ENCODE measurements around the gene STAC2. TPM values are rescaled to one million over a fixed set of nuclear protein-coding genes. Genes with fewer than 3 reads are reported as not detected.

Gene STAC2
- polyA plus RNA-seq, 3 donors: not detected

- Histone ChIP-seq H3K9me3 (replicated peaks in 1 of 2; ENCODE audit: control insufficient read depth in 1 of 2, insufficient read depth in 1 of 2, low read length in 2 of 2) (no peaks in the 10 kb centered on the region), H3K4me1 (ENCODE audit: control insufficient read depth in 1 of 2, insufficient read depth in 2 of 2, low read length in 2 of 2) (no peaks in the 10 kb centered on the region), H3K27ac (ENCODE audit: low read depth in 1 of 2, low read length in 2 of 2) (no peak overlapping the region), H3K4me3 (replicated peaks in 1 of 3; ENCODE audit: low read depth in 2 of 3, low read length in 3 of 3) (no peak overlapping the region), H3K9ac (ENCODE audit: insufficient read depth, low read length, poor library complexity, severe bottlenecking) (no peak overlapping the region), H4K20me1 (ENCODE audit: insufficient read depth, low read length) (no peaks in the 10 kb centered on the region), H3K27me3 (ENCODE audit: control insufficient read depth in 2 of 2, insufficient read depth in 2 of 2, low read length in 2 of 2) (no peaks in the 10 kb centered on the region), H2AFZ (ENCODE audit: insufficient read depth, low read depth, low read length, poor library complexity, severe bottlenecking) (no peak overlapping the region), H3K79me2 (ENCODE audit: insufficient read depth, low read length) (no peaks in the 10 kb centered on the region), H3K36me3 (replicated peaks in 1 of 2; ENCODE audit: control insufficient read depth in 1 of 2, insufficient read depth in 2 of 2, low read length in 2 of 2) (peaks cover 53 to 59% of the 10 kb centered on the region in 2 donors), H3K4me2 (replicated peaks; ENCODE audit: extremely low read depth, low read length, poor library complexity, severe bottlenecking) (no peak overlapping the region)
- WGBS (ENCODE audit: insufficient coverage): no CpG with 5 or more reads among the region's 5 CpGs
- intact Hi-C loops (cut with micrococcal nuclease): no loop called here
- no peak for TF ChIP-seq CTCF (IDR thresholded peaks at IDR 0.05)
- peaks cover 12% of the 10 kb centered on the region for H3K4me1 Mint-ChIP-seq
- H3K27me3 Mint-ChIP-seq (ENCODE audit: low read depth in 3 of 3): peaks cover 0 to 4% (median 2%) of the 10 kb centered on the region in 3 donors
- H3K36me3 Mint-ChIP-seq: peaks cover 45 to 72% of the 10 kb centered on the region in 2 donors
- no peak for DNase-seq
- peaks cover 0 to 6% (median 0%) of the 10 kb centered on the region in 7 donors for H3K9me3 Mint-ChIP-seq
- H3K27ac Mint-ChIP-seq: peak overlapping the region in 3 of 7 donors; percentile 2 to 42 (median 33)
- H3K4me3 Mint-ChIP-seq: no peak overlapping the region
Observed at GRCh38 chr17:39183045-39183444, 42.7 kb downstream of the STAC2 start.

GRCh38 chr17:39181303-39181702, 44.4 kb downstream of the STAC2 start:
- Mint-ChIP-seq H3K27ac (no peak overlapping the region), H3K9me3 (peaks cover 0 to 10% (median 3%) of the 10 kb centered on the region in 7 donors), H3K36me3 (peaks cover 53 to 72% of the 10 kb centered on the region in 2 donors), H3K4me1 (peaks cover 16% of the 10 kb centered on the region), H3K4me3 (no peak overlapping the region), H3K27me3 (ENCODE audit: low read depth in 3 of 3) (peaks cover 3 to 6% (median 3%) of the 10 kb centered on the region in 3 donors)
- H4K20me1 ChIP-seq (ENCODE audit: insufficient read depth, low read length): no peaks in the 10 kb centered on the region
- no peak overlapping the region for H3K4me2 ChIP-seq (replicated peaks; ENCODE audit: extremely low read depth, low read length, poor library complexity, severe bottlenecking)
- peaks cover 46 to 58% of the 10 kb centered on the region in 2 donors for H3K36me3 ChIP-seq (replicated peaks in 1 of 2; ENCODE audit: control insufficient read depth in 1 of 2, insufficient read depth in 2 of 2, low read length in 2 of 2)
- H3K9ac ChIP-seq (ENCODE audit: insufficient read depth, low read length, poor library complexity, severe bottlenecking): no peak overlapping the region
- DNase-seq: no peak
- no peak for TF ChIP-seq CTCF (IDR thresholded peaks at IDR 0.05)
- H3K4me3 ChIP-seq (replicated peaks in 1 of 3; ENCODE audit: low read depth in 2 of 3, low read length in 3 of 3): no peak overlapping the region
- H3K79me2 ChIP-seq (ENCODE audit: insufficient read depth, low read length): no peaks in the 10 kb centered on the region
- WGBS (ENCODE audit: insufficient coverage): 100% methylated on average over 2 of the region's 5 CpGs
- peaks cover 0 to under 1% of the 10 kb centered on the region in 2 donors for H3K4me1 ChIP-seq (ENCODE audit: control insufficient read depth in 1 of 2, insufficient read depth in 2 of 2, low read length in 2 of 2)
- H2AFZ ChIP-seq (ENCODE audit: insufficient read depth, low read depth, low read length, poor library complexity, severe bottlenecking): no peak overlapping the region
- H3K27ac ChIP-seq (ENCODE audit: low read depth in 1 of 2, low read length in 2 of 2): no peak overlapping the region
- H3K27me3 ChIP-seq (ENCODE audit: control insufficient read depth in 2 of 2, insufficient read depth in 2 of 2, low read length in 2 of 2): no peaks in the 10 kb centered on the region
- no peaks in the 10 kb centered on the region for H3K9me3 ChIP-seq (replicated peaks in 1 of 2; ENCODE audit: control insufficient read depth in 1 of 2, insufficient read depth in 1 of 2, low read length in 2 of 2)
- intact Hi-C loops (cut with micrococcal nuclease): no loop called here

All from CD14-positive monocyte (primary cell).